Measurements from ENCODE around the gene AOC1.

DNA sequence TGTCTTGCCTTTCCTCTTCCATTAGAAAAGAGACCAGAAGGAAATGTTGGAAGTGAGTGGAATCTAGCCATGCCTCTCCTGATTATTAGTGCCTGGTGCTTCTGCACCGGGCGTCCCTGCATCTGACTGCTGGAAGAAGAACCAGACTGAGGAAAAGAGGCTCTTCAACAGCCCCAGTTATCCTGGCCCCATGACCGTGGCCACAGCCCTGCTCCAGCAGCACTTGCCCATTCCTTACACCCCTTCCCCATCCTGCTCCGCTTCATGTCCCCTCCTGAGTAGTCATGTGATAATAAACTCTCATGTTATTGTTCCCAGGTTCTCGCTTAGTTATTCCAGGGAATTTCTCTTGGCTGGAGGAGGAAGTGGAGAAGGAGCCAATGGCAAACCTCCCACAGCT is 47.5 kb upstream of the AOC1 start:
- TF ChIP-seq ZNF790 (CRISPR knock-in tag; IDR thresholded peaks at IDR 0.05; ENCODE audit: borderline replicate concordance) = no peak
- TF ChIP-seq ZFP41 (CRISPR knock-in tag; IDR thresholded peaks at IDR 0.05; ENCODE audit: borderline replicate concordance) = no peak
- TF ChIP-seq CHD4 (IDR thresholded peaks at IDR 0.05; ENCODE audit: borderline replicate concordance, low read length) = no peak
- TF ChIP-seq MED13 (CRISPR knock-in tag; IDR thresholded peaks at IDR 0.05) = no peak

Data from HepG2 (cell line).